HepG2 (cell line): ENCODE results near the gene PYGO2. TPM values are rescaled to one million over a fixed set of nuclear protein-coding genes. Genes with fewer than 3 reads are reported as not detected.
A peak's percentile ranks its signal among the peaks of the same experiment; 100 is the strongest.

Experiments
- ATAC-seq: fragments of 200-7000 bp; cut with Tn5 transposase; 3 replicates; pipeline ENCODE4 v1.9.1; 2020; ENCODE audit warnings: mild to moderate bottlenecking, moderate library complexity
- BruUV-seq: library from RNA; stranded (reverse); fragments of 400-500 nt; replicated peaks from 2 replicates; lab custom pipeline; 2021; lab: Mats Ljungman, UMichigan
- CTCF ChIA-PET: fragments of 300-600 bp; formaldehyde crosslinking; extraction: SDS; loops from one replicate; lab custom pipeline; 2021; ENCODE audit warnings: low total read pairs, inconsistent platforms, low intra/inter-chr PET ratio; lab: Yijun Ruan, JAX
- POLR2A ChIA-PET: fragments of 350-600 bp; sonication (Branson Sonifier 250); formaldehyde crosslinking; loops from one replicate; lab custom pipeline; 2020; ENCODE audit warnings: antibody characterized with exemption, inconsistent platforms; lab: Yijun Ruan, JAX
- DNase-seq: peaks from one replicate; pipeline ENCODE4 v3.0.0-alpha.2; 2015; ENCODE audit warnings: low spot score
- FAIRE-seq: peaks from 3 replicates; lab custom pipeline; 2011; peaks lifted over from hg19 to GRCh38; lab: Jason Lieb, UNC
- H2AFZ ChIP-seq: one replicate; pipeline ENCODE4 v1.6.1; 2011; ENCODE audit warnings: low read length, inconsistent platforms
- H3K27ac ChIP-seq: fragments of 300-600 bp; 3 replicates; pipeline ENCODE4 v1.8.0; 2011; ENCODE audit warnings: mixed run types, mild to moderate bottlenecking, mixed read lengths, low read length, inconsistent platforms; ENCODE audit not compliant: insufficient read depth; ENCODE audit errors: extremely low read length
- H3K27me3 ChIP-seq, 2 experiments: fragments of 200-600 bp in 1 of 2; 2 replicates in 1 of 2; 3 replicates in 1 of 2; pipeline versions ENCODE4 v1.6.0 to v1.8.0; 2011; ENCODE audit warnings: low read length in 2 of 2, mild to moderate bottlenecking in 2 of 2, moderate library complexity in 2 of 2, inconsistent platforms in 1 of 2; ENCODE audit not compliant: insufficient read depth in 2 of 2, control insufficient read depth in 1 of 2
- H3K36me3 ChIP-seq, 2 experiments: fragments of 200-600 bp in 1 of 2; replicated peaks in 1 of 2; 2 replicates in 1 of 2; 3 replicates in 1 of 2; pipeline versions ENCODE4 v1.5.1 to v1.8.0; 2011; ENCODE audit warnings: low read length in 2 of 2, inconsistent platforms in 1 of 2; ENCODE audit not compliant: insufficient read depth in 2 of 2, control insufficient read depth in 1 of 2
- H3K4me1 ChIP-seq: 2 replicates; pipeline ENCODE4 v1.5.1; 2012; ENCODE audit warnings: low read length, inconsistent platforms; ENCODE audit not compliant: insufficient read depth
- H3K4me2 ChIP-seq: 2 replicates; pipeline ENCODE4 v1.6.0; 2011; ENCODE audit warnings: low read depth, low read length, inconsistent platforms
- H3K4me3 ChIP-seq, 3 experiments: fragments of 200-600 bp in 1 of 3; sonication (generic), shearing (Covaris generic) in 1 of 3; replicated peaks in 1 of 3; 2 replicates each; pipeline ENCODE4 v1.5.1; 2011 to 2016; ENCODE audit warnings: low read length in 3 of 3, inconsistent platforms in 2 of 3, low read depth in 2 of 3, mild to moderate bottlenecking in 2 of 3, control low read depth in 1 of 3, mixed read lengths in 1 of 3; ENCODE audit not compliant: insufficient read depth in 1 of 3
- H3K79me2 ChIP-seq: one replicate; pipeline ENCODE4 v1.6.1; 2011; ENCODE audit warnings: low read length, inconsistent platforms; ENCODE audit not compliant: insufficient read depth
- H3K9ac ChIP-seq: 2 replicates; pipeline ENCODE4 v1.6.0; 2011; ENCODE audit warnings: mild to moderate bottlenecking, low read depth, low read length, inconsistent platforms; ENCODE audit not compliant: insufficient read depth
- H3K9me3 ChIP-seq: 2 replicates; pipeline ENCODE4 v1.5.1; 2012; ENCODE audit warnings: mild to moderate bottlenecking, low read length
- H4K20me1 ChIP-seq: 2 replicates; pipeline ENCODE4 v1.6.0; 2011; ENCODE audit warnings: inconsistent platforms, mild to moderate bottlenecking, low read length, moderate library complexity; ENCODE audit not compliant: insufficient read depth
- ARID5B ChIP-seq: IDR thresholded peaks from 2 replicates; pipeline ENCODE4 v1.4.0; 2020; ENCODE audit warnings: mild to moderate bottlenecking, missing genetic modification reagents
- ATF2 ChIP-seq: sonication (generic); formaldehyde crosslinking; IDR thresholded peaks from 2 replicates; pipeline ENCODE4 v1.4.0; 2020; ENCODE audit warnings: missing genetic modification reagents
- GATA4 ChIP-seq: sonication (generic); IDR thresholded peaks from 2 replicates; pipeline ENCODE4 v1.6.1; 2016; ENCODE audit warnings: antibody characterized with exemption, low read depth, borderline replicate concordance
- KLF11 ChIP-seq: IDR thresholded peaks from 2 replicates; pipeline ENCODE4 v1.6.1; 2016; ENCODE audit warnings: missing compliant biosample characterization
- ZNF296 ChIP-seq: sonication (generic); formaldehyde crosslinking; conservative IDR thresholded peaks from 2 replicates; pipeline ENCODE4 v1.5.0; 2020; ENCODE audit warnings: mild to moderate bottlenecking, missing genetic modification reagents
- ZNF619 ChIP-seq: sonication (generic); formaldehyde crosslinking; IDR thresholded peaks from 2 replicates; pipeline ENCODE4 v1.4.0; 2020; ENCODE audit warnings: mild to moderate bottlenecking, missing genetic modification reagents
- WGBS: methylation state at CpG from one replicate; pipeline ENCODE4 v1.1.6; 2017; ENCODE audit warnings: low lambda C conversion rate; 5-methylcytosine and 5-hydroxymethylcytosine counted together
- in situ Hi-C: cut with HindIII; loops from 2 replicates; pipeline ENCODE4 v1.10.0; 2017; ENCODE audit warnings: low pct_unique_long_range_greater_than_20kb; ENCODE audit not compliant: extremely low pct_ligation_motif_present
- intact Hi-C: fragments of 100-400 bp; cut with micrococcal nuclease; formaldehyde crosslinking; loops from one replicate; pipeline ENCODE4 v1.10.0; 2022; ENCODE audit not compliant: unreplicated experiment
- polyA plus RNA-seq, 8 experiments: library from polyadenylated mRNA; depleted of rRNA in 3 of 8; stranded (reverse) in 7 of 8; unstranded in 1 of 8; fragments of >200 nt; fragmentation: Illumina TruSeq in 4 of 8; extraction: Trizol in 4 of 8; gene quantifications; 2 replicates each; pipeline versions ENCODE4 v1.2.1 to v1.2.3, GENCODE V29; 2011 to 2016; ENCODE audit warnings: low read depth in 4 of 8, missing spikeins in 1 of 8, mixed read lengths in 1 of 8; ENCODE audit not compliant: insufficient read depth in 1 of 8
- total RNA-seq, 5 experiments: library from RNA; depleted of rRNA; stranded (reverse); fragments of >200 nt; fragmentation: Illumina TruSeq; extraction: Trizol; gene quantifications; 2 replicates each; pipeline ENCODE4 v1.2.3, GENCODE V29; 2016; ENCODE audit warnings: low read depth in 1 of 5
- TF ChIP-seq, protein P1 (sequence below): sonication (generic); formaldehyde crosslinking; IDR thresholded peaks from one replicate; pipeline ENCODE4 v1.5.1; 2020; ENCODE audit warnings: mild to moderate bottlenecking, missing genetic modification reagents; ENCODE audit errors: not compliant biosample characterization
- TF ChIP-seq, protein P2 (sequence below): sonication (generic); formaldehyde crosslinking; conservative IDR thresholded peaks from 2 replicates; pipeline ENCODE4 v1.4.0; 2020; ENCODE audit warnings: missing genetic modification reagents

PYGO2 gene
- total and polyA plus RNA-seq, 2 of the 13 experiments (the other 11 are each of a cell fraction or from before 2014, with no cell fraction given), result 20.3 to 21.8 TPM

DNA sequence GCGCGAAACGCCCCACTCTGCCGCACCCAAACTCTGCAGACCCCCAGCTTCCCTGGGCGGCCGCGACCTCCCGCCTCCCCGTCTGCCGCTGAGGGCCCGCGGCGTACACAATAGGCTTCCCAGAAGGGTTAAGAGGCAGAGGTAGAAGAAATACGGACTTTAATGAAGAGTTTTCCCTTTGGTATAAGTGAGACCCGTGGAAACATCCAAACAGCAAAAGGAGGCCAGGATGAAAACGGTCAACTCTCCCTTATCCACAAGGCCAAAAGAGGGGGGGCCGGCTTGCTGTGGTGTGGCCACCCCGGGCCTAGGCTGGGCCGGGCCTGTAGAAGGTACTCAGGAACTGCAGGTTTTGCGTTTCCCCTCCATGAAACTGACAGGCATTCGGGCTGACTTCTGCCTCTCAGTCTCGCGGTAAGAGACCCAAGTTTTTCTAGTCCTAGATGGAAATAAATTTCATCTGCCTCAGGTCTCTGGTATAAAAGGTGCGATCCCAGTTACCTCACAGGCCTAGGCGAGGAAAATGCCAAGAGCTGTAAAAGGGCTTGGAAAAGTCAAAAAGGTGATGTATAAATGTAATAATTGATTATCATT, 671 bp upstream of the PYGO2 start:
- H3K79me2 ChIP-seq, result peaks cover 17% of the 10 kb centered on the region
- ChIA-PET CTCF (interaction anchor here (0.9 to 3.7 kb wide), 4 partner anchors 10 to 99 kb away, joined by 3 to 24 read pairs (median 4); no protein-coding TSS in a partner anchor), POLR2A (interaction anchor here (1.1 to 8.3 kb wide), 5 partner anchors 11 to 89 kb away, joined by 5 to 148 read pairs (median 8); partner anchors contain the start of genes ADAM15, CKS1B and SHC1)
- BruUV-seq, result no TSS peak
- ATAC-seq, result peak; percentile 14
- H3K4me1 ChIP-seq, result peaks cover 48% of the 10 kb centered on the region
- H3K4me3 ChIP-seq, result peak overlapping the region; percentile 72 to 87 (median 80)
- peak overlapping the region; percentile 96 for H3K27ac ChIP-seq
- H3K4me2 ChIP-seq, result peak overlapping the region; percentile 92
- DNase-seq, result no peak
- in situ Hi-C loops, result loop anchor here (5.0 kb wide), 1 partner anchor 35 kb away; no protein-coding TSS in a partner anchor
- H3K9me3 ChIP-seq, result no peaks in the 10 kb centered on the region
- no peaks in the 10 kb centered on the region; a peak in 1 of 5 replicates for H3K27me3 ChIP-seq
- 12% methylated on average over 15 of the region's 25 CpGs for WGBS
- no peaks in the 10 kb centered on the region for H4K20me1 ChIP-seq
- intact Hi-C loops, result no loop called here
- peaks cover 18 to 53% of the 10 kb centered on the region in 2 experiments for H3K36me3 ChIP-seq
- no peak overlapping the region for H2AFZ ChIP-seq
- FAIRE-seq, result peak; percentile 8
- peak overlapping the region; percentile 97 for H3K9ac ChIP-seq
- 0 out of 2 replicates have a peak, but pooled peaks have one; percentile 9 for TF ChIP-seq ZNF619 (CRISPR knock-in tag)
- no peak for TF ChIP-seq ATF2 (CRISPR knock-in tag)
- TF ChIP-seq, protein P1, sequence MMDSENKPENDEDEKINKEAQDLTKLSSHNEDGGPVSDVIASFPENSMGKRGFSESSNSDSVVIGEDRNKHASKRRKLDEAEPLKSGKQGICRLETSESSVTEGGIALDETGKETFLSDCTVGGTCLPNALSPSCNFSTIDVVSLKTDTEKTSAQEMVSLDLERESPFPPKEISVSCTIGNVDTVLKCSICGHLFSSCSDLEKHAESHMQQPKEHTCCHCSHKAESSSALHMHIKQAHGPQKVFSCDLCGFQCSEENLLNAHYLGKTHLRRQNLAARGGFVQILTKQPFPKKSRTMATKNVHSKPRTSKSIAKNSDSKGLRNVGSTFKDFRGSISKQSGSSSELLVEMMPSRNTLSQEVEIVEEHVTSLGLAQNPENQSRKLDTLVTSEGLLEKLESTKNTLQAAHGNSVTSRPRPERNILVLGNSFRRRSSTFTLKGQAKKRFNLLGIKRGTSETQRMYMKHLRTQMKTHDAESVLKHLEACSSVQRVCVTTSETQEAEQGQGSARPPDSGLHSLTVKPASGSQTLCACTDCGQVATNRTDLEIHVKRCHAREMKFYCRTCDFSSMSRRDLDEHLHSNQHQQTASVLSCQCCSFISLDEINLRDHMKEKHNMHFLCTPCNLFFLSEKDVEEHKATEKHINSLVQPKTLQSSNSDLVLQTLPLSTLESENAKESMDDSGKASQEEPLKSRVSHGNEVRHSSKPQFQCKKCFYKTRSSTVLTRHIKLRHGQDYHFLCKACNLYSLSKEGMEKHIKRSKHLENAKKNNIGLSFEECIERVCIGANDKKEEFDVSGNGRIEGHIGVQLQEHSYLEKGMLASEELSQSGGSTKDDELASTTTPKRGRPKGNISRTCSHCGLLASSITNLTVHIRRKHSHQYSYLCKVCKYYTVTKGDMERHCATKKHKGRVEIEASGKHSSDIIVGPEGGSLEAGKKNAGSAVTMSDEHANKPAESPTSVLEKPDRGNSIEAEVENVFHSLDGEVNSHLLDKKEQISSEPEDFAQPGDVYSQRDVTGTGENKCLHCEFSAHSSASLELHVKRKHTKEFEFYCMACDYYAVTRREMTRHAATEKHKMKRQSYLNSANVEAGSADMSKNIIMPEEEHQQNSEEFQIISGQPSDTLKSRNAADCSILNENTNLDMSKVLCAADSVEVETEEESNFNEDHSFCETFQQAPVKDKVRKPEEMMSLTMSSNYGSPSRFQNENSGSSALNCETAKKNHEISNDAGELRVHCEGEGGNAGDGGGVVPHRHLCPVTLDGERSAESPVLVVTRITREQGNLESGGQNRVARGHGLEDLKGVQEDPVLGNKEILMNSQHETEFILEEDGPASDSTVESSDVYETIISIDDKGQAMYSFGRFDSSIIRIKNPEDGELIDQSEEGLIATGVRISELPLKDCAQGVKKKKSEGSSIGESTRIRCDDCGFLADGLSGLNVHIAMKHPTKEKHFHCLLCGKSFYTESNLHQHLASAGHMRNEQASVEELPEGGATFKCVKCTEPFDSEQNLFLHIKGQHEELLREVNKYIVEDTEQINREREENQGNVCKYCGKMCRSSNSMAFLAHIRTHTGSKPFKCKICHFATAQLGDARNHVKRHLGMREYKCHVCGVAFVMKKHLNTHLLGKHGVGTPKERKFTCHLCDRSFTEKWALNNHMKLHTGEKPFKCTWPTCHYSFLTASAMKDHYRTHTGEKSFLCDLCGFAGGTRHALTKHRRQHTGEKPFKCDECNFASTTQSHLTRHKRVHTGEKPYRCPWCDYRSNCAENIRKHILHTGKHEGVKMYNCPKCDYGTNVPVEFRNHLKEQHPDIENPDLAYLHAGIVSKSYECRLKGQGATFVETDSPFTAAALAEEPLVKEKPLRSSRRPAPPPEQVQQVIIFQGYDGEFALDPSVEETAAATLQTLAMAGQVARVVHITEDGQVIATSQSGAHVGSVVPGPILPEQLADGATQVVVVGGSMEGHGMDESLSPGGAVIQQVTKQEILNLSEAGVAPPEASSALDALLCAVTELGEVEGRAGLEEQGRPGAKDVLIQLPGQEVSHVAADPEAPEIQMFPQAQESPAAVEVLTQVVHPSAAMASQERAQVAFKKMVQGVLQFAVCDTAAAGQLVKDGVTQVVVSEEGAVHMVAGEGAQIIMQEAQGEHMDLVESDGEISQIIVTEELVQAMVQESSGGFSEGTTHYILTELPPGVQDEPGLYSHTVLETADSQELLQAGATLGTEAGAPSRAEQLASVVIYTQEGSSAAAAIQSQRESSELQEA, result peak; percentile 13
- 0 out of 2 replicates have a peak, but pooled peaks have one; percentile 2 for TF ChIP-seq GATA4
- TF ChIP-seq ZNF296 (CRISPR knock-in tag), result 0 out of 2 replicates have a peak, but pooled peaks have one; percentile 66
- no peak for TF ChIP-seq ARID5B (CRISPR knock-in tag)
- TF ChIP-seq, protein P2, sequence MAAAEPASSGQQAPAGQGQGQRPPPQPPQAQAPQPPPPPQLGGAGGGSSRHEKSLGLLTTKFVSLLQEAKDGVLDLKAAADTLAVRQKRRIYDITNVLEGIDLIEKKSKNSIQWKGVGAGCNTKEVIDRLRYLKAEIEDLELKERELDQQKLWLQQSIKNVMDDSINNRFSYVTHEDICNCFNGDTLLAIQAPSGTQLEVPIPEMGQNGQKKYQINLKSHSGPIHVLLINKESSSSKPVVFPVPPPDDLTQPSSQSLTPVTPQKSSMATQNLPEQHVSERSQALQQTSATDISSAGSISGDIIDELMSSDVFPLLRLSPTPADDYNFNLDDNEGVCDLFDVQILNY (CRISPR knock-in tag), result no peak
- no peak for TF ChIP-seq KLF11
